HepG2 (cell line): Measurements from ENCODE around the gene MSTN. TPM values are rescaled to one million over a fixed set of nuclear protein-coding genes. Genes with fewer than 3 reads are reported as not detected.

ENCODE experiments used
- ARNT2 ChIP-seq: sonication (generic); formaldehyde crosslinking; IDR thresholded peaks from 2 replicates; pipeline ENCODE4 v1.8.0; 2022; ENCODE audit warnings: mild to moderate bottlenecking, low read depth, missing genetic modification reagents, moderate library complexity
- BRD4 ChIP-seq: sonication (generic); formaldehyde crosslinking; IDR thresholded peaks from 2 replicates; pipeline ENCODE4 v1.4.0; 2020; ENCODE audit warnings: missing genetic modification reagents
- GLI4 ChIP-seq: sonication (generic); formaldehyde crosslinking; IDR thresholded peaks from 2 replicates; pipeline ENCODE4 v1.5.1; 2020; ENCODE audit warnings: missing genetic modification reagents, mild to moderate bottlenecking, moderate library complexity, borderline replicate concordance
- JUNB ChIP-seq: sonication (generic); formaldehyde crosslinking; IDR thresholded peaks from 2 replicates; pipeline ENCODE4 v1.8.0; 2022; ENCODE audit warnings: missing genetic modification reagents, mild to moderate bottlenecking, borderline replicate concordance
- ZFP41 ChIP-seq: sonication (generic); formaldehyde crosslinking; IDR thresholded peaks from 2 replicates; pipeline ENCODE4 v1.4.0; 2020; ENCODE audit warnings: mild to moderate bottlenecking, missing genetic modification reagents, borderline replicate concordance
- polyA plus RNA-seq, 8 experiments: library from polyadenylated mRNA; depleted of rRNA in 3 of 8; stranded (reverse) in 7 of 8; unstranded in 1 of 8; fragments of >200 nt; fragmentation: Illumina TruSeq in 4 of 8; extraction: Trizol in 4 of 8; gene quantifications; 2 replicates each; pipeline versions ENCODE4 v1.2.1 to v1.2.3, GENCODE V29; 2011 to 2016; ENCODE audit warnings: low read depth in 4 of 8, missing spikeins in 1 of 8, mixed read lengths in 1 of 8; ENCODE audit not compliant: insufficient read depth in 1 of 8
- total RNA-seq, 5 experiments: library from RNA; depleted of rRNA; stranded (reverse); fragments of >200 nt; fragmentation: Illumina TruSeq; extraction: Trizol; gene quantifications; 2 replicates each; pipeline ENCODE4 v1.2.3, GENCODE V29; 2016; ENCODE audit warnings: low read depth in 1 of 5
- TF ChIP-seq, protein P1 (sequence below): sonication (generic); formaldehyde crosslinking; IDR thresholded peaks from 2 replicates; pipeline ENCODE4 v1.4.0; 2020; ENCODE audit warnings: missing genetic modification reagents, mild to moderate bottlenecking, borderline replicate concordance
- TF ChIP-seq, protein P2 (sequence below): sonication (generic); formaldehyde crosslinking; IDR thresholded peaks from 2 replicates; pipeline ENCODE4 v1.4.0; 2020; ENCODE audit warnings: mild to moderate bottlenecking, missing genetic modification reagents
- TF ChIP-seq, protein P3 (sequence below), 2 experiments: sonication (generic) in 1 of 2; formaldehyde crosslinking in 1 of 2; IDR thresholded peaks; 2 replicates each; pipeline versions ENCODE4 v1.4.0 to v1.6.1; 2018 to 2020; ENCODE audit warnings: missing genetic modification reagents in 2 of 2, borderline replicate concordance in 1 of 2, low read depth in 1 of 2, mild to moderate bottlenecking in 1 of 2, missing biosample characterization in 1 of 2

Gene MSTN
- total and polyA plus RNA-seq, 2 of the 13 experiments (the other 11 are each of a cell fraction or from before 2014, with no cell fraction given), result 0.04 TPM; not detected in 1

DNA sequence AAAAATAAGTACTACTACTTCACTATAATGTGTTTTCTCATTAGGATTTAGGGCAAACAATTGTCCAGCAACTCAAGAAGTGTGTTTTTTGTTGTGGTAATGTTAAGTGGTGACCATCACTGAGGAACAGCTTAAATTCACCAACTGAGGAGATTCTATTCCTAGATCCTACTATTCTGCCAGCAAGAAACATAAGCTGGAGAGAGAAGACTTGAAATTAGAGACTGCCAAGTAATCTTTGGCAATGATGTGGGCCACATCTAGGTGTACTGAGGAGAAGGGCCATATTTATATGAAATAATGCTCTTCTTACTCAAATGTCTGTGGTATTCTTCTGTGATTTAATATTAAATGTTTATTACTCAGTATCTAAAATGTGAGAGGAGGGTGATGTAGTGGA lies 44.3 kb upstream of the MSTN start (continued):
- TF ChIP-seq, protein P1, sequence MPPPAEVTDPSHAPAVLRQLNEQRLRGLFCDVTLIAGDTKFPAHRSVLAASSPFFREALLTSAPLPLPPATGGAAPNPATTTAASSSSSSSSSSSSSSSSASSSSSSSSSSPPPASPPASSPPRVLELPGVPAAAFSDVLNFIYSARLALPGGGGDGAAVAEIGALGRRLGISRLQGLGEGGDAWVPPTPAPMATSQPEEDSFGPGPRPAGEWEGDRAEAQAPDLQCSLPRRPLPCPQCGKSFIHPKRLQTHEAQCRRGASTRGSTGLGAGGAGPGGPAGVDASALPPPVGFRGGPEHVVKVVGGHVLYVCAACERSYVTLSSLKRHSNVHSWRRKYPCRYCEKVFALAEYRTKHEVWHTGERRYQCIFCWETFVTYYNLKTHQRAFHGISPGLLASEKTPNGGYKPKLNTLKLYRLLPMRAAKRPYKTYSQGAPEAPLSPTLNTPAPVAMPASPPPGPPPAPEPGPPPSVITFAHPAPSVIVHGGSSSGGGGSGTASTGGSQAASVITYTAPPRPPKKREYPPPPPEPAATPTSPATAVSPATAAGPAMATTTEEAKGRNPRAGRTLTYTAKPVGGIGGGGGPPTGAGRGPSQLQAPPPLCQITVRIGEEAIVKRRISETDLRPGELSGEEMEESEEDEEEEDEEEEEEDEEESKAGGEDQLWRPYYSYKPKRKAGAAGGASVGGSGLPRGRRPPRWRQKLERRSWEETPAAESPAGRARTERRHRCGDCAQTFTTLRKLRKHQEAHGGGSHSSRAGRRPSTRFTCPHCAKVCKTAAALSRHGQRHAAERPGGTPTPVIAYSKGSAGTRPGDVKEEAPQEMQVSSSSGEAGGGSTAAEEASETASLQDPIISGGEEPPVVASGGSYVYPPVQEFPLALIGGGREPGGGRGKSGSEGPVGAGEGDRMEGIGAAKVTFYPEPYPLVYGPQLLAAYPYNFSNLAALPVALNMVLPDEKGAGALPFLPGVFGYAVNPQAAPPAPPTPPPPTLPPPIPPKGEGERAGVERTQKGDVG, result no peak
- TF ChIP-seq, protein P2, sequence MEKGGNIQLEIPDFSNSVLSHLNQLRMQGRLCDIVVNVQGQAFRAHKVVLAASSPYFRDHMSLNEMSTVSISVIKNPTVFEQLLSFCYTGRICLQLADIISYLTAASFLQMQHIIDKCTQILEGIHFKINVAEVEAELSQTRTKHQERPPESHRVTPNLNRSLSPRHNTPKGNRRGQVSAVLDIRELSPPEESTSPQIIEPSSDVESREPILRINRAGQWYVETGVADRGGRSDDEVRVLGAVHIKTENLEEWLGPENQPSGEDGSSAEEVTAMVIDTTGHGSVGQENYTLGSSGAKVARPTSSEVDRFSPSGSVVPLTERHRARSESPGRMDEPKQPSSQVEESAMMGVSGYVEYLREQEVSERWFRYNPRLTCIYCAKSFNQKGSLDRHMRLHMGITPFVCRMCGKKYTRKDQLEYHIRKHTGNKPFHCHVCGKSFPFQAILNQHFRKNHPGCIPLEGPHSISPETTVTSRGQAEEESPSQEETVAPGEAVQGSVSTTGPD (CRISPR knock-in tag), result no peak
- TF ChIP-seq GLI4 (CRISPR knock-in tag), result no peak
- no peak for TF ChIP-seq BRD4
- no peak for TF ChIP-seq ZFP41
- TF ChIP-seq, protein P3, sequence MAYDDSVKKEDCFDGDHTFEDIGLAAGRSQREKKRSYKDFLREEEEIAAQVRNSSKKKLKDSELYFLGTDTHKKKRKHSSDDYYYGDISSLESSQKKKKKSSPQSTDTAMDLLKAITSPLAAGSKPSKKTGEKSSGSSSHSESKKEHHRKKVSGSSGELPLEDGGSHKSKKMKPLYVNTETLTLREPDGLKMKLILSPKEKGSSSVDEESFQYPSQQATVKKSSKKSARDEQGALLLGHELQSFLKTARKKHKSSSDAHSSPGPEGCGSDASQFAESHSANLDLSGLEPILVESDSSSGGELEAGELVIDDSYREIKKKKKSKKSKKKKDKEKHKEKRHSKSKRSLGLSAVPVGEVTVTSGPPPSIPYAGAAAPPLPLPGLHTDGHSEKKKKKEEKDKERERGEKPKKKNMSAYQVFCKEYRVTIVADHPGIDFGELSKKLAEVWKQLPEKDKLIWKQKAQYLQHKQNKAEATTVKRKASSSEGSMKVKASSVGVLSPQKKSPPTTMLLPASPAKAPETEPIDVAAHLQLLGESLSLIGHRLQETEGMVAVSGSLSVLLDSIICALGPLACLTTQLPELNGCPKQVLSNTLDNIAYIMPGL (CRISPR knock-in tag; IDR thresholded peaks at IDR 0.05; ENCODE audit: borderline replicate concordance in 1 of 2, low read depth in 1 of 2), result no peak
- TF ChIP-seq JUNB, result no peak
- no peak for TF ChIP-seq ARNT2 (CRISPR knock-in tag)
